Right lobe of liver (tissue), 4 donors: Measurements from ENCODE around the gene PTPRCAP.

ENCODE experiments used
- CTCF ChIP-seq, 4 donors: fragments of 200-600 bp in 3 of 4; fragments of 450-650 bp in 1 of 4; IDR thresholded peaks; one replicate each; pipeline versions ENCODE4 v1.5.1 to v1.8.0; 2016 to 2022; ENCODE audit warnings: antibody characterized with exemption in 4 of 4, mild to moderate bottlenecking in 2 of 4
- POLR2A ChIP-seq: fragments of 450-650 bp; IDR thresholded peaks from one replicate; pipeline ENCODE4 v1.6.1; 2017; ENCODE audit warnings: antibody characterized with exemption, mild to moderate bottlenecking
- donor health status: DM: no; HTN: no; CAD: no.
- donor health status: DM: no; HTN: no; CAD: no.
- donor health status: DM: no; HTN: yes; CAD: no.

DNA sequence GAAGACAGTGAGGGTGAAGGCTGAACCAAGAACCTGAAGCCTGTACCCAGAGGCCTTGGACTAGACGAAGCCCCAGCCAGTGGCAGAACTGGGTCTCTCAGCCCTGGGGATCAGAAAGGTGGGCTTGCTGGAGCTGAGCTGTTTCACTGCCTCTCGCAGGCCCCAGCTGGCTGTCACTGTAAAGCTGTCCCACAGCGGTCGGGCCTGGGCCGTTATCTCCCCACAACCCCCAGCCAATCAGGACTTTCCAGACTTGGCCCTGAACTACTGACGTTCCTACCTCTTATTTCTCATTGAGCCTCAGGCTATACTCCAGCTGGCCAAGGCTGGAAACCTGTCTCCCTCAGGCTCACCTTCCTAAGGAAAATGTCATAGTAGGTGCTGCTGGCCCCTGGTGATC lies 39.9 kb downstream of the PTPRCAP start:
- TF ChIP-seq CTCF (IDR thresholded peaks at IDR 0.05) (no peak), POLR2A (no peak)
